HCT116 (cell line): ENCODE data around the gene DCDC2C. TPM values are rescaled to one million over a fixed set of nuclear protein-coding genes. Genes with fewer than 3 reads are reported as not detected.

Source experiments
- ATAC-seq: fragments of 200-7000 bp; cut with Tn5 transposase; 2 replicates; pipeline ENCODE4 v1.9.1; 2020; ENCODE audit warnings: mild to moderate bottlenecking, moderate library complexity
- BruUV-seq: library from RNA; stranded (reverse); fragments of 400-500 nt; replicated peaks from 2 replicates; lab custom pipeline; 2021; lab: Mats Ljungman, UMichigan
- CTCF ChIA-PET: fragments of 300-600 bp; sonication (Branson Sonifier 250); formaldehyde crosslinking; loops from one replicate; lab custom pipeline; 2021; ENCODE audit warnings: antibody characterized with exemption; lab: Charles Lee
- POLR2A ChIA-PET: fragments of 300-600, 350-600 bp; sonication (Branson Sonifier 250); formaldehyde crosslinking; loops from one replicate; lab custom pipeline; 2021; ENCODE audit warnings: antibody characterized with exemption; lab: Charles Lee
- RAD21 ChIA-PET, 2 experiments: fragments of 300-600 bp; sonication (Branson Sonifier 250); formaldehyde crosslinking; loops; one replicate each; lab custom pipeline; 2023; ENCODE audit warnings: low total read pairs in 2 of 2; ENCODE audit not compliant: uncharacterized antibody in 2 of 2, unreplicated experiment in 2 of 2, low non-redundant PET in 1 of 2; lab: Charles Lee
- DNase-seq: peaks from one replicate; pipeline ENCODE4 v3.0.0-alpha.2; 2010; ENCODE audit warnings: low read depth, low spot score
- H2AFZ ChIP-seq: fragments of 200-600 bp; shearing (Covaris generic), sonication (generic); 2 replicates; pipeline ENCODE4 v1.6.1; 2017; ENCODE audit warnings: low read depth, mixed run types, mixed read lengths, antibody characterized with exemption, low read length; ENCODE audit not compliant: poor library complexity, severe bottlenecking
- H3K27ac ChIP-seq: 2 replicates; pipeline ENCODE4 v1.5.1; 2012; ENCODE audit warnings: low read depth, low read length
- H3K27me3 ChIP-seq: fragments of 200-600 bp; sonication (generic); 2 replicates; pipeline ENCODE4 v1.6.1; 2016; ENCODE audit warnings: mixed run types, low read length, mixed read lengths; ENCODE audit not compliant: insufficient read depth
- H3K36me3 ChIP-seq, 2 experiments: fragments of 200-500 bp in 1 of 2; fragments of 200-600 bp in 1 of 2; sonication (Bioruptor generic) in 1 of 2; sonication (generic) in 1 of 2; 2 replicates each; pipeline versions ENCODE4 v1.5.1 to v1.6.1; 2014 to 2016; ENCODE audit warnings: low read length in 2 of 2, inconsistent platforms in 1 of 2, mixed read lengths in 1 of 2, mixed run types in 1 of 2; ENCODE audit not compliant: insufficient read depth in 2 of 2, control insufficient read depth in 1 of 2
- H3K4me1 ChIP-seq, 2 experiments: fragments of 200-600 bp in 1 of 2; sonication (generic) in 1 of 2; 2 replicates each; pipeline versions ENCODE4 v1.5.1 to v1.6.1; 2012 to 2017; ENCODE audit warnings: low read length in 2 of 2, inconsistent platforms in 1 of 2, mild to moderate bottlenecking in 1 of 2, mixed read lengths in 1 of 2, mixed run types in 1 of 2, moderate library complexity in 1 of 2; ENCODE audit not compliant: insufficient read depth in 2 of 2, control insufficient read depth in 1 of 2
- H3K4me2 ChIP-seq: fragments of 200-600 bp; sonication (generic); 2 replicates; pipeline ENCODE4 v1.6.1; 2017; ENCODE audit warnings: mixed run types, low read length, mixed read lengths
- H3K4me3 ChIP-seq, 2 experiments: fragments of 200-600 bp in 1 of 2; sonication (generic) in 1 of 2; replicated peaks in 1 of 2; 2 replicates each; pipeline ENCODE4 v1.5.1; 2011 to 2016; ENCODE audit warnings: low read length in 2 of 2, control low read depth in 1 of 2, low read depth in 1 of 2, mild to moderate bottlenecking in 1 of 2, mixed read lengths in 1 of 2, mixed run types in 1 of 2
- H3K79me2 ChIP-seq: fragments of 200-600 bp; sonication (generic); 2 replicates; pipeline ENCODE4 v1.6.1; 2017; ENCODE audit warnings: mild to moderate bottlenecking, mixed run types, low read length, moderate library complexity, mixed read lengths; ENCODE audit not compliant: insufficient read depth
- H3K9ac ChIP-seq: fragments of 200-600 bp; sonication (generic); 2 replicates; pipeline ENCODE4 v1.6.1; 2016; ENCODE audit warnings: low read length, mixed read lengths
- H3K9me2 ChIP-seq: fragments of 200-600 bp; sonication (generic), shearing (Covaris generic); 2 replicates; pipeline ENCODE4 v1.6.1; 2017; ENCODE audit warnings: mixed run types, mild to moderate bottlenecking, moderate library complexity; ENCODE audit not compliant: insufficient read depth
- H3K9me3 ChIP-seq, 2 experiments: fragments of 200-500 bp in 1 of 2; fragments of 200-600 bp in 1 of 2; sonication (Bioruptor generic) in 1 of 2; sonication (generic) in 1 of 2; 2 replicates each; pipeline ENCODE4 v1.6.1; 2014 to 2017; ENCODE audit warnings: low read length in 2 of 2, mixed read lengths in 2 of 2, inconsistent platforms in 1 of 2, low read depth in 1 of 2, mild to moderate bottlenecking in 1 of 2, mixed run types in 1 of 2, moderate library complexity in 1 of 2; ENCODE audit not compliant: control insufficient read depth in 1 of 2, insufficient read depth in 1 of 2
- H4K20me1 ChIP-seq: fragments of 200-600 bp; sonication (generic), shearing (Covaris generic); 2 replicates; pipeline ENCODE4 v1.6.1; 2017; ENCODE audit warnings: mixed run types, mild to moderate bottlenecking, moderate library complexity; ENCODE audit not compliant: insufficient read depth
- ATF3 ChIP-seq: IDR thresholded peaks from 2 replicates; pipeline ENCODE4 v1.6.1; 2012
- CBX3 ChIP-seq: IDR thresholded peaks from 2 replicates; pipeline ENCODE4 v1.6.1; 2012; ENCODE audit warnings: low read depth
- CTCF ChIP-seq, 3 experiments: fragments of 200-600 bp in 1 of 3; sonication (generic) in 1 of 3; IDR thresholded peaks in 2 of 3; conservative IDR thresholded peaks in 1 of 3; 2 replicates each; pipeline ENCODE4 v1.5.1; 2012 to 2017; ENCODE audit warnings: low read depth in 2 of 3, low read length in 2 of 3, antibody characterized with exemption in 1 of 3, borderline replicate concordance in 1 of 3, control low read depth in 1 of 3, mild to moderate bottlenecking in 1 of 3, mixed read lengths in 1 of 3, mixed run types in 1 of 3, moderate library complexity in 1 of 3; ENCODE audit not compliant: insufficient read depth in 1 of 3
- ELF1 ChIP-seq: IDR thresholded peaks from 2 replicates; pipeline ENCODE4 v1.6.1; 2012; ENCODE audit warnings: low read depth, borderline replicate concordance
- EZH2 ChIP-seq: fragments of 200-600 bp; sonication (generic); IDR thresholded peaks from 2 replicates; pipeline ENCODE4 v1.6.1; 2017; ENCODE audit warnings: antibody characterized with exemption, mixed run types
- FOSL1 ChIP-seq: IDR thresholded peaks from 2 replicates; pipeline ENCODE4 v1.6.1; 2012; ENCODE audit warnings: low read depth
- POLR2A ChIP-seq: IDR thresholded peaks from 2 replicates; pipeline ENCODE4 v1.7.0; 2011; ENCODE audit warnings: borderline replicate concordance; ENCODE audit not compliant: insufficient read depth, insufficient read length; ENCODE audit errors: extremely low read depth
- SIN3A ChIP-seq: IDR thresholded peaks from 2 replicates; pipeline ENCODE4 v1.6.1; 2012; ENCODE audit warnings: low read depth
- SRF ChIP-seq: IDR thresholded peaks from 2 replicates; pipeline ENCODE4 v1.6.1; 2012; ENCODE audit warnings: low read depth
- YY1 ChIP-seq: IDR thresholded peaks from 2 replicates; pipeline ENCODE4 v1.6.1; 2011; ENCODE audit warnings: low read length, low read depth, moderate library complexity, mild to moderate bottlenecking; ENCODE audit not compliant: insufficient replicate concordance; ENCODE audit errors: extremely low read depth
- intact Hi-C: fragments of 100-400 bp; cut with micrococcal nuclease; formaldehyde crosslinking; loops from 2 replicates; pipeline ENCODE4 v1.10.0; 2022
- total RNA-seq: library from RNA; stranded (reverse); gene quantifications from one replicate; pipeline ENCODE4 v1.2.1, GENCODE V29; 2021; ENCODE audit not compliant: unreplicated experiment
- TF ChIP-seq, protein P1 (sequence below): IDR thresholded peaks from 2 replicates; pipeline ENCODE4 v1.6.1; 2012

DCDC2C gene
- total RNA-seq, 1 experiment from 2014 or later = not detected

DNA sequence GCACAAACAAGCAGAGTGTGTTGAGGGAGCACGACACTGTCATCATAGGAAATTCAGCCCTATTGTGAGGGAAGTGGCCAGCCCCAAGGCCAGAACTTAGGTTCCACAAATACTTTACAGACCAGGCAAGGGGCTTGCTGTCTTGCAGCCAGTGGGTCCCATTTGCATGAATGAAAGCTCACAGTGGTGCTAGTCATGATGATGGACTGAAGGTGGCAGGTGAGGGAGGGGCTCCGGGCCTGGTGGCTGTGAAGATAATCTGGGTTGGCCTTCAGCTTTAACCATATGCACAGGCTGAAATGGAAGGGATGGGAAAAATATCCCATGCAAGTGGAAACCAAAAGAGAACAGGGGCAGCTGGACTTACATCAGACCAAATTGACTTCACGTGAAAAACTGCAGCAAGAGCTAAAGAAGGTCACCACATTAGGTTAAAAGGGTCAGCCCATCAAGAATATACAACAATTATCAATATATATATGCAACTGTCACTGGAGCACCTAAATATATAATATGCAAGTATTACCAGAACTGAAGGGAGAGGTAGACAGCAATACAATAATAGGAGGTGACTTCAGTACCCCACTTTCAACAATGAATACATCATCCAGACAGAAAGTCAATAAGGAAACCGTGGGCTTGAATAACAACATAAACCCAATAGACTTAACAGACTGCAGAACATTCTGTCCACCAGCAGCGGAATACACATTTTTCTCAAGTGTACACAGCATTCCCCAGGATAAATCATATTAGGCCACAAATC lies 39.6 kb downstream of the DCDC2C start:
- no peaks in the 10 kb centered on the region for H3K36me3 ChIP-seq
- H3K27ac ChIP-seq = no peak overlapping the region
- no peak overlapping the region for H3K4me2 ChIP-seq
- H3K9me2 ChIP-seq = no peaks in the 10 kb centered on the region
- BruUV-seq = no TSS peak
- POLR2A ChIA-PET = no interaction called here
- TF ChIP-seq ELF1 (no peak), FOSL1 (no peak), ATF3 (no peak), SIN3A (no peak)
- TF ChIP-seq, protein P1, sequence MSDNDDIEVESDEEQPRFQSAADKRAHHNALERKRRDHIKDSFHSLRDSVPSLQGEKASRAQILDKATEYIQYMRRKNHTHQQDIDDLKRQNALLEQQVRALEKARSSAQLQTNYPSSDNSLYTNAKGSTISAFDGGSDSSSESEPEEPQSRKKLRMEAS = no peak
- RAD21 ChIA-PET = no interaction called here
- DNase-seq (no peak), ATAC-seq (no peak)
- H3K79me2 ChIP-seq = no peaks in the 10 kb centered on the region
- CTCF ChIA-PET = no interaction called here
- no peak overlapping the region for H3K9ac ChIP-seq
- no peak overlapping the region for H3K4me3 ChIP-seq
- H2AFZ ChIP-seq = no peak overlapping the region
- H3K9me3 ChIP-seq = no peaks in the 10 kb centered on the region
- intact Hi-C loops = no loop called here
- no peaks in the 10 kb centered on the region for H4K20me1 ChIP-seq
- H3K27me3 ChIP-seq = peaks cover 3% of the 10 kb centered on the region; the same call in 1 of the 2 replicates
- peaks cover 0 to 6% of the 10 kb centered on the region in 2 experiments; a peak in 2 of 4 replicates for H3K4me1 ChIP-seq

GRCh38 chr2:3743951-3744555 lies 40.7 kb downstream of the DCDC2C start:
- no peaks in the 10 kb centered on the region for H3K79me2 ChIP-seq
- H3K9me3 ChIP-seq = no peaks in the 10 kb centered on the region
- POLR2A ChIA-PET = no interaction called here
- H3K9me2 ChIP-seq = no peaks in the 10 kb centered on the region
- H4K20me1 ChIP-seq = no peaks in the 10 kb centered on the region
- H3K27me3 ChIP-seq = peaks cover 3% of the 10 kb centered on the region; the same call in 1 of the 2 replicates
- no peak overlapping the region for H2AFZ ChIP-seq
- H3K36me3 ChIP-seq = no peaks in the 10 kb centered on the region
- no peak overlapping the region for H3K9ac ChIP-seq
- ATAC-seq = no peak
- intact Hi-C loops = no loop called here
- DNase-seq = no peak
- H3K4me2 ChIP-seq = no peak overlapping the region
- no TSS peak for BruUV-seq
- H3K27ac ChIP-seq = no peak overlapping the region
- H3K4me1 ChIP-seq = peaks cover 0 to 8% of the 10 kb centered on the region in 2 experiments; a peak in 2 of 4 replicates
- RAD21 ChIA-PET = no interaction called here
- no peak overlapping the region for H3K4me3 ChIP-seq
- CTCF ChIA-PET = no interaction called here
- TF ChIP-seq POLR2A = no peak
- no peak for TF ChIP-seq CBX3
- no peak for TF ChIP-seq EZH2
- no peak for TF ChIP-seq CTCF (IDR thresholded peaks at IDR 0.05 in 2 of 3, conservative IDR thresholded peaks at IDR 0.05 in 1 of 3; ENCODE audit: borderline replicate concordance in 1 of 3, insufficient read depth in 1 of 3, low read depth in 2 of 3, low read length in 2 of 3)
- no peak for TF ChIP-seq YY1
- TF ChIP-seq SRF = no peak
